ENCODE results near the gene ANKLE2. TPM values are rescaled to one million over a fixed set of nuclear protein-coding genes. Genes with fewer than 3 reads are reported as not detected.
"Not testable (repeated sequence)": the region's sequence is repeated elsewhere in the genome, so short reads cannot be mapped to it uniquely, and the experiment has no call there.

Gene ANKLE2
- total RNA-seq, 2 donors from 2014 or later = 33.7 to 41.8 TPM

GRCh38 chr12:132776816-132777568 lies 15.4 kb upstream of the ANKLE2 start:
- DNase-seq = no peak

GRCh38 chr12:132776230-132776625 lies 14.6 kb upstream of the ANKLE2 start:
- peaks cover 22% of the 10 kb centered on the region for H3K36me3 ChIP-seq
- H3K9ac ChIP-seq (ENCODE audit: low read depth in 2 of 2, low read length in 2 of 2); H3K27ac ChIP-seq; intact Hi-C loops (cut with DNase I); H3K4me3 ChIP-seq; H3K27me3 ChIP-seq; H3K9me3 ChIP-seq; DNase-seq; H3K4me1 ChIP-seq: not testable (repeated sequence)

More at GRCh38 chr12:132776816-132777568, 15.4 kb upstream of the ANKLE2 start:
- Histone ChIP-seq H3K27me3 (no peaks in the 10 kb centered on the region), H3K27ac (no peak overlapping the region), H3K9ac (ENCODE audit: low read depth in 2 of 2, low read length in 2 of 2) (no peak overlapping the region), H3K36me3 (peaks cover 21% of the 10 kb centered on the region), H3K9me3 (no peaks in the 10 kb centered on the region), H3K4me1 (no peaks in the 10 kb centered on the region), H3K4me3 (no peak overlapping the region)
- intact Hi-C loops (cut with DNase I) = no loop called here
- no peak for TF ChIP-seq CTCF (IDR thresholded peaks at IDR 0.05)

- DNase-seq = no peak
- Histone ChIP-seq H3K27ac (no peak overlapping the region), H3K9me3 (no peaks in the 10 kb centered on the region), H3K27me3 (no peaks in the 10 kb centered on the region), H3K36me3 (peaks cover 22% of the 10 kb centered on the region), H3K9ac (ENCODE audit: low read depth in 2 of 2, low read length in 2 of 2) (no peak overlapping the region), H3K4me1 (no peaks in the 10 kb centered on the region), H3K4me3 (no peak overlapping the region)
- intact Hi-C loops (cut with DNase I) = no loop called here
- no peak for TF ChIP-seq CTCF (IDR thresholded peaks at IDR 0.05)
These were observed 14.0 kb upstream of the ANKLE2 start for GRCh38 chr12:132775502-132776229.

GRCh38 chr12:132774646-132775275 lies 13.1 kb upstream of the ANKLE2 start:
- no peak for DNase-seq
- no peaks in the 10 kb centered on the region for H3K4me1 ChIP-seq
- H3K9me3 ChIP-seq = no peaks in the 10 kb centered on the region
- intact Hi-C loops (cut with DNase I) = no loop called here
- H3K27me3 ChIP-seq = no peaks in the 10 kb centered on the region
- H3K4me3 ChIP-seq = no peak overlapping the region
- H3K27ac ChIP-seq = no peak overlapping the region
- no peak for TF ChIP-seq CTCF (IDR thresholded peaks at IDR 0.05)
- H3K9ac ChIP-seq (ENCODE audit: low read depth in 2 of 2, low read length in 2 of 2) = no peak overlapping the region
- H3K36me3 ChIP-seq = peaks cover 14% of the 10 kb centered on the region

- Histone ChIP-seq H3K4me3 (no peak overlapping the region), H3K9ac (ENCODE audit: low read depth in 2 of 2, low read length in 2 of 2) (no peak overlapping the region), H3K27ac (no peak overlapping the region), H3K4me1 (no peaks in the 10 kb centered on the region), H3K36me3 (peaks cover 14% of the 10 kb centered on the region), H3K27me3 (no peaks in the 10 kb centered on the region), H3K9me3 (no peaks in the 10 kb centered on the region)
- intact Hi-C loops (cut with DNase I) = no loop called here
- no peak for TF ChIP-seq CTCF (IDR thresholded peaks at IDR 0.05)
- DNase-seq = no peak
These were observed 12.5 kb upstream of the ANKLE2 start for GRCh38 chr12:132774159-132774558.

Measured in colonic mucosa (tissue), 4 donors.